T follicular helper cell (primary cell): ENCODE data around the gene RECQL5.

Source experiments
- DNase-seq: peaks from one replicate; pipeline ENCODE4 v3.0.0-alpha.2; 2020; ENCODE audit warnings: low read depth
- total RNA-seq, 2 experiments: gene quantifications; one replicate each; lab custom pipeline; 2026; lab: John Stamatoyannopoulos, UW

Gene RECQL5
- total RNA-seq = 20.5 to 40.7 reads per million in 2 experiments

DNA sequence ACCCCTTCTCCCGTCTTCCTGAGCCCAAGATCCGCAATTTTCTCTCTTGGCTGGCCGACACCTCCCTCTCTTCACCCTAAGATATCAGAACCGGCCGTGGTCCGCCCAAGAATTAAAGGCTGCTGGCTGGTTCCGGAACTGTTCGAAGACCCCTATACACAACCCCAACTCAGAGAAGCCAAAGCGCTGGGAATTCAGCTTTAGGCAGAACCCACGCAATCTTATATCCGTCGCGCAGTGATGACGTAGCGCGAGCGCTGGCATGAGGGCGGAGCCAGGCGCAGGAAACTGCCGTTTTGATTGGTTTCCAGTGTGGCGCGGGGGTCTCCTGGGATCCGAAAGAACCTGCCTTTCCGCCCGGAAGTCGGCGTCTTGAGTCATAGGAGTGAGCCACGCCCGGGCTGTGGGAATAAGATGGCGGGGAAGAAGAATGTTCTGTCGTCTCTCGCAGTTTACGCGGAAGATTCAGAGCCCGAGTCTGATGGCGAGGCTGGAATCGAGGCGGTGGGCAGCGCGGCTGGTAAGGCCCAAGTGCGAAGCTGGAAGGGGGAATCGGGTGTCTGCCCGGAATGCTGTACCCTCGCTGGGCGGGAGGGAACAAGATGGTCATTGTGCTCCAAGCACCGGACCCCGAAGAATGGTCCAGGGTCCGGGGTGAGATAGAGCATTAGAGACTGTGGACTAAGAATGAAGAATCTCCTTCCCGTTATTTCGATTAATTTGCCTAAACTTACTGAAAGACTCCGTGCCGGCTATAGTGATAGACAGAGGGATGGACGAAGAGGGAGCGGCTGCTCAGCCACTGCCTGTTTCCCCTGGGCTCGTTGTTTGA, at the start of gene RECQL5, which contains the start of gene SAP30BP:
RECQL5 (minus strand) TSS at position 196 of the 832 bp plus-strand sequence. CDS start 597 bp downstream, outside the sequence.
SAP30BP (plus strand) TSS at position 380 of the 832 bp plus-strand sequence; CDS start at position 415, 35 bp downstream.
- peak; percentile 97 for DNase-seq

DNA sequence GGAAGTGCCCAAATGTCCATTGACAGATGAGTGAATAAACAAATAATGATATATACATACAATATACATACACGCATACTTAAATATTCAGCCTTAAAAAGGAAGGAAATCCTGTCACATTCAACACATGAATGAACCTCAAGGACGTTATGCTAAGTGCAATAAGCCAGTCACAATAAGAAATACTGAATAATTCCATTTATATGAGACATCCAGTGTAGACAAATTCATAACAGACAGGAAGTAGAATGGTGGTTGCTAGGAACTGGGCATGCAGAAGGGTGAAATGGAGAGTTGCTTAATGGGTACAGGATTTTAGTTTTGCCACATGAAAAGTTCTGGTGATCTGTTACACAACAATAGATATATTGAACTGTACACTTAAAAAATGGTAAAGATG, 45.5 kb upstream of the RECQL5 start:
- DNase-seq = no peak

DNA sequence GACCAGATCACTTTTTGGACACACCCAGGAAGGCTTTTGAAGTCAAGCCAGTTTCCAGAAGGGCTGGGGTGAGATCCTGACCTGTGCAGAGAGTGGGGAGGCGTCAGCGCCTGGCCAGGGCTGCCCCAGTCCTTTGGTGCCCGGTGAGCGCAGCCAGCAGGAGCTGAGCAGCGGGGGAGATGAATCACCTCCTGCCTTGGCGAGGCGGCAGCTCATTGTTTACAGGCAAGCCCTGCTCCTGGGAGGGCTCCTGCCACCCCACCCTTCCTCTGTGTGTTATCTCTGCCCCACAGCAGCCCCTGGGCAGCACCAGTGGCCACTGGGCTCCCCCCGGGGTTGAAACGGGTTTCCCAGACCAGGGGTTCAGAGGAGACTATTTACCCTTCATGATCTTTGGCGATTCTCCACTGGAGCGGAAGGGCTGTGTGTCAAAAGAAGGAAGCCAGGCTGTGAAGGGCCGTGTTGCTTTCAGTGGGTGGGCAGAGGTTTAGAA, 40.2 kb upstream of the RECQL5 start:
- no peak for DNase-seq

DNA sequence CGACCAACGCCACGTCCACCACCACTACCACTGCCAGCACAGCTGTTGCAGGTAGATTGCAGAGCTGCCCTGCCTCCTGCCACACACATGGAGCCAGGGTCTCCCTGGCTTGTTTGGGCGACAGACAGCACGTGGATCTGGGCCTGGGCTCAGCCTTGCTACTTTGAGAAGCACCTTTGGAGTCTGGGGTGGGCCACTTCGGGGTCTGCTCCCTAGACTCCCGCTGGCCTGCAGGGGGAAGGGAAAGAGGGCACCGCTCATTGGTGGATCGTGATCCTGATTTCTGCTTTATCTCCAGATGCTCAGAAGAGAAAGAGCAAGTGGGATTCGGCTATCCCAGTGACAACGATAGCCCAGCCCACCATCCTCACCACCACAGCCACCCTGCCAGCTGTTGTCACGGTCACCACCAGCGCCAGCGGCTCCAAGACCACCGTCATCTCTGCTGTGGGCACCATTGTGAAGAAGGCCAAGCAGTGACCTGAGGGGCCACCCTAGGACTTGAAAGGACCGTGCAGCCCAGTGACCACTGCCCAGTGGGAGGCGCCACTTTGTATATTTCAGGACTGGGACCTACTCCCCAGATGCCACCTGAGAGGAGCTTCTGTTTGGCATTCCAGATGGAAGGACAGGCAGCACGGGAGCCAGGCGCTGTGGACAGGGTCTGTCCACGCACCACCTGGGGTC, 39.2 kb upstream of the RECQL5 start:
- DNase-seq = no peak

DNA sequence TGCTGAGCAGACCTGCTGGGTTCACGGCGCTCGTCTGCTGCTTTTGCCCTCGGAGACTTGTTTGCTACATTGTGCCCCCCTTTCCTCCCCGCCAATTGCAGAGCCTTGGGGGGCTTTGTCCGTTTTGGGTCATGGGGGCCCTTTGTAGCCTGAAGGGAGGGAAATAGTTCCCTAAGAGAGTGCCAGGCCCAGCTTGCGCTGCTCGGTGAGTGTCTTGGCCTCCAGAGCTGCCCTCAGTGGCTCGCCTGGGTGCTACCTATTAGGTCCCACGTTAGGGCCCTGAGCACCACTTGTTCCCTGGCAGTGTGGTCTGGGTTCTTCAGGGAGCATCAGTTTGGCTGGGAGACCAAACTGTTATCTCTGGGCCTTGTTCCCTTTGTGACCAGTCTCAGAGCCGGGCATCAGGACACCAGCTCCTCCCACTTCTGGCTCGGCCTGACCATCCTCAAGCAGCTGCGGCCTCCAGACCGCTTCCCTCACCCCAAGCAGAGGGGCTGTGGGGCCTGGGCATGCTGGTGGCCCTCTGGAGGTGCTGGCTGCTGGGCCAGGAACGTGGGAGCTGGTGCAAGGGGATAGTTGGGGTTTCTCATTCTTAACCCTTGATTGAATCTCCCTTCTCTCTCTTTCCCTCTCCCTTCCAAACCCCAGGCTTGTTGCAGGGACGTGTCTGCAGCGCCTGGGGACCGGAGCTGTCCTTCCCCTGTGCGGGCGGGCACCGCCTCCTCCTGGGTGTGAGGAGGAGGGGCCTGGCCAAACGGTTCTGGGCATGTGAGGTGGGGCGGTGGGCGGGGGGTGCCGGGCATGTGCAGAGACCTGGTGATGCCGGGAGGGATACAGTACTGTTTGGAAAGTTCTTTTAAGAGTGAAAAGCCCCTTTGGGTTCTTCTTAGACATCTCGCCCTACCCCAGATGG, 38.3 kb upstream of the RECQL5 start:
- DNase-seq = no peak

DNA sequence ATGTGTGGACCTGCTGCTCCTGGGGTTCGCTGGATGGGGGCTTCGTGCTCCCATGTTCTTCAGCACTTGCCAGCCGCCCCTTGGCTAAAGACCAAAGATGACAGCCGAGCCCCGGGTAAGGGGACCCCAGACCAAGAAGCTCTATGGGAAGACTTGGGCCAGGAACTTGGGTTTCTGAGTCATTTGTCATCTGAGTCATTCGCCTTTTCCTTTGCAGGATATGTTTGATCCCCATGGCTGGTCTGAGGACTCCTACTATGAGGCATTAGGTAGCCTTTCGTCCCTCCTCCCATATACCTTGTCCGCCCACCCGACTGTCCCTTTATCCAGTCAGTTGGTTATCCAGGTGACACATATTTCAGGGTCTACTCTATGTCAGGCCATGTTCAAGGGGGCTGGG, 36.6 kb upstream of the RECQL5 start:
- DNase-seq = no peak

DNA sequence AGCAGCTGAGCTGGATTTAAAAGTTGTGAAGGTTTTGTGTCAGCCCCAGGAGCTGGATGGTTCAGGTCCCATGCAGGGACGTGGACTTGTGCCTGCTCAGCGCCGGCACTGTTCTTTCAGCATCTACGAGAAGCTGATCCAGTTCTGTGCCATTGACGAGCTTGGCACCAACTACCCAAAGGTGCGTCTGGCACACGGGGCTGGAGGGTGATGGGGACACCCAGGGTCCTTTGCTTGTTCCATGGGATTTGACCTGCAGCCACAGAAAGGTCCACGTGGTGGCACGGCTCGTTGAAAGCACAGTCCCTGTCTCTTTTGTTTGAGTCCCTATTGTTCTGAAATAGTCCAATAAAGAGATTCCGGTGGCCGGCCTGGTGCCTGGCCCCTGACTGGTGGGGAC, 36.2 kb upstream of the RECQL5 start:
- DNase-seq = no peak

DNA sequence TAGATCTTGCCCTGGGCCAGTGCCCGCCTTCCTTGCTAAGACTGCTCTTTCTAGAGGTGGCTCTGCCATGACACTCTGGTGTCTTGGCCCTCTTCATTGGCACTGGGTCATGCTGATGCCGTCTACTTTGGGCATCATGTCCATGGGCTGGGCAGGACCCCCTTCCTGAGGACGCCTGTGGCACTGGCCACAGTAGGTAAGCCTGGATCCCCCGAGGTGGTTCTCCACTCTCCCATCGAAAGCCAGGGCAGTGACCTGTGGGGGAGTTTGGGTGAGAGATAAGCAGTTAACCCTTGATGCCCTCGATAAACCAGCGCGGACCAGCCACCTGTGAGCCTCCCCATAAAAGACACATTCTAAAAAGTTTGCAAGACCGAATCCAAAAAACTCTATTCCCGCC, 34.3 kb upstream of the RECQL5 start:
- DNase-seq = no peak

DNA sequence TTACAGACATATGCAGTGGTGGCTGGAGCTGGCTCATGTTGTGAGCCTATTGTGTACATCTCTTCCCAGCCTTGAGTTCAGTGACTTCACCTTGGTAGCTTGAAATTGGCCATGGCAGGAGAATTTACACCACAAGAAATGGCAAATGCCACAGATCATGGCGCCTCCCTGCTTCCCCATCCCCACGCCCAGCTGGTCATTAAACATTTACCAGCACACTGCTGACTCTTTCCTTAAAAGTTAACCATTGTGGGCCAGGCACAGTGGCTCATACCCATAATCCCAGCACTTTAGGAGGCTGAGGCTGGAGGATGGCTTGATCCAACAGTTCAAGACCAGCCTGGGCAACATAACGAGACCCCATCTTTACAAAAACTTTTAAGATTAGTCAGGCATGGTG, 31.7 kb upstream of the RECQL5 start:
- DNase-seq = no peak

DNA sequence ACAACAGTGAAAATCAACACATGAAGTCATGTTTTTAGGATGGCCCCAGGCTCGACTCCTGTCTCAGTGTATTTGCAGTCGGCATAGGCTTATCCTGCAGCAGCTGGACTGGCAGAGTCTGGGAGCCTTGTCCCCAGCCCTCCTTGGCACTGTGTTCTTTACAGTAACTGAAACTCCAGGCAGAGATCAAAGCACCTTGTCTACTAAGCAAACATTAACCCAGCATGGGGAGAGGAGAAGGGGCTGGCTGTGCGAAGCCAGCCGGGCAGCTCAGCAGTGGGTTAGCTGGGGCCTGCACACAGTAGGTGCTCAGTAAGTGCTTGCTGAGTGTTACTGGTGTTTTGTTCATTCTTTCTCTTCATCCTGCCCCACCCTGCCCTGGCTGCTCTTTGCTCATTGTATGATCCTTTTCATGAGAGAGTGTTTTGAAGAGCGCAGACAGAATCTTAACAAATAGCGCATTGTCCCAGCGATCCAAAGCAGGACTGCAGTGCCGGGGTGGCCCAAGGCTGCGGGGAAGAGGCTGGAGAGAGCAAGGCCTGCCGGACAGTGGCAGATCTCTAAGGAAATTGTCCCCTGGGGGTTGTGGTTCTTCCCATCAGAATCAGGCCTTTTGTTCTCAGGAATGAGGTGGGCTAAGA, 30.8 kb upstream of the RECQL5 start:
- no peak for DNase-seq

DNA sequence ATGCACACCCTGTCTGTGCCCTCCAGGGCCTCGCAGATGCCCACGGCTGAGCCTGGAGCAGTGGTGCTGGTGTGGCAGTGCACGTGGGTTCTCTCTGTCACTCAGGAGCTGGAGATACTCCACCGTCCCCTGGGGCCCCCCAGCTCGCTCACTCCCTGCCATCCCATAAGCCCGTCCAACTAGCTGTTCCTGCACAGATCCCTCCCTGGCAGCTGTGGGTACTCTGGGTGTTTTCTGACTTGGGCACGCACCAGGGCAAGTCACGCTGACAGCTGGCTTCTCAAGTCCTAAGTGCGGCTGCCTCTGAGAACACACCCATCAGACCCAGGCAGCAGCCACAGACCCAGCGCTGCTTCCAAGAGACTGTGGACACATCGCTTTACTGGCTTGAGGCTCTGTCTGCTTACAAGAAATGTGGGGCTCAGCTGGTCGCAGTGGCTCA, 28.9 kb upstream of the RECQL5 start:
- DNase-seq = no peak

DNA sequence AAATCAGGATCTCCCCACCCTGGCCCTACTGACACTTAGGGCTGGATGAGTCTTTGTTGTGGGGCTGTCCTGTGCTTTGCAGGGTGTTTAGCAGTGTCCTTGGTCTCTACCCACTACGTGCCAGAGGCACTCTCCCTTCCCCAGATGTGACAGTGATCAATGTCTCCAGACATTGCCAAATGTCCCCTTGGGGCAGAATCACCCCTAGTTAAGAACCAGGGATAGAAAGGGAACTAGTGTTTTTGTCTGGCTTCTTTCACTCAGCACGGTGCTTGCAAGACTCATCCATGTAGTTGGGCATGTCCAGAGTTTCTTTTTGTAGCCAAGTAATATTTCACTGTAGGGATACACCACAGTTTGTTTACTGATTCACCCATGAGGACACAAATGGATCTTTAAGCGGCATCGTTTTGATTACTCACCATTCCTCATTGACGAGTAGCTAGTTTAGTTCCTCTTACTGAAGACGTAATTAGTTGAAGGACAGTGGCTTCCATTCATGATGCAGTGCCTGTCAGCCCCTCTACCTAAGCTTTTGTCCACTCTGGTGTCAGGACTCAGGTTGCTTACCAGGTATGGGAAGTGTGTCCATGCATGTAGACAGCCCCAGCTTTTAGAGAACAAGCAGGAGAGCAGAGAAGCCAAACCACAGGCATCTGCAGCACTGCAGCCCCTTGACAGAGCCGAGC, 28.3 kb upstream of the RECQL5 start:
- no peak for DNase-seq

DNA sequence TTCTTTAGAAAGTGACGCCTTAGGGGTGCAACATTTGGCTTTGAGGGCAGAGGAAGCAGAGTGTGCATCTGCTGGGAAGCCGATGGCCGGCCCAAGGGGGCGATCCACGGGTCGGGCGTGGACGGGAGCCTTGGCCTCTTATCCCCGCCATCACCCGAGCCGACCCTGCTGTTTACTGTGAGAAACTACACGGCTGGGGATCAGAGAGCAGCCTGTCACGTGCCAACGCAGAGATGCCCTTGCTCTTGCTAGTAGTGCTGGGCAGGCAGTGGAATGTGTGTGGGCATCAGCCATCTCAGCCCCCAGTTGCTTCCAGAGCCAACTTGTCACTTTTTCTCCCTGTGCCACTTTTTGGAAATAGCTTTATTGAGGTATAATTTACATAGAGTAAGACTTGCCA, 27.6 kb upstream of the RECQL5 start:
- no peak for DNase-seq

DNA sequence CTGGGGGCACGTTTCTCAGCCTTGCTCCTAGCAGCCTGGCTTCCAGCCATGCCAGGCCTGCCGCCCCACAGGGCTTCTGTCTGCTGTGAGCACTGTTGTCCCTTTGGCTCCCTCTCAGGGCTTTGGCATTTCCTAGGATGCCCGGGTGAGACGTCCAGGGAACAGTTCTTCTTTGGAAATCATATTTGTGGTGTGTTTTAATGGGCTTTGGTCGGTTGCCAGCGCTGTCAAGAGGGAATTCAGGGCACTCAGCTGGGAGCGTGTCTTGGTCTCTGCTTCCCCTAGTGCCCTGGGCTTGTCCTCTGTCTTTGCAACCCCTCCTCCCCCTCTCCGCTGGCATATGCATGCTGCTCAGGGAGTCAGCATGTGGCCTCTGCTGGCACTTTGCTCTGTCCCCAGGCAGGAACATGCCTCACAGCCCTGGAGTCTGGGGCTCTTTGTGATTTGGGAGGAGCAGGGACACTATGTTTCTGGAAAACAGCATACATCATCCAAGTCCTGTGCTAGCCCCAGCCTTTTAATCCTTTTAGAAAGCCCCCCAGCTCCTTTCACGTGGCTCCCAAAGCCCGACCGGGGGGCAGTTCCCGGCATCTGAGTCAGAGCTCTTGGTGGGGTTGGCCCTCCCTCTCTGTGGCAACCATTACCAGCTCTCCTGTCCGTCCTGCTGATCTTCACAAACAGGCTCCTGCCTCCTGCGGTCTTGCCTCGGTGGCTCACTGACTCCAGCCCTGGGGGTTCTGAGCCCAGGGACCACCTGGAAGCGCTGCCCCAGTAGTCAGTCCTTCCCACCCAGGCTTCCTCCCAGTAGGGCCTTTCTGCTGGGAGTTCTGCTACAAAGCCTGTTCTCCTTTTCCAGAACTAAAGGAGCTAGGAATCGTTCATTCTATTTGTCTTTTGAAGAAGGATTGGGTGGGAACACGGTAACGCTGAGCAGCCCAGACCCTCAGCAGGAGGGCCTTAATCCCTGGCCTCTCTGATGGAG, 26.8 kb upstream of the RECQL5 start:
- no peak for DNase-seq

DNA sequence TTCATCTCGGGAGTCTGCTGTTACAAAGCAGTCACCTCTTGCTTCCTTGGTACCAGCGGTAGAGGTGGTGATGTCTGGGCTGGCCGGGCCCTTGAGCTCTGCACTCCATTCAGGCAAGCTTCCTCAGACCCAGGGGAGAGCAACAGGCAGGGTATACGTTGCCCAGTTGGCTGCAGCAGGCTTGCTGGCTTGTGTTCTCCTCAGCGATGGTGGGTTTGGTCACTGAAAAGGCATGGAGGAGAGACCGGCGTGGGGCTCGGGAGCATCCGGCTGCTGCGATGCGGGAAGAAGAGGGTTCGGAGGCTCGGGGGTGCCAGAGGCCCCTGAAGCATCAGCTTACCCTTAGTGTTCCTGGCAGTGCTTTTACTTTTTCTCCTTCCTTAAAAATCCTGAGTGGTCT, 26.0 kb upstream of the RECQL5 start:
- no peak for DNase-seq

DNA sequence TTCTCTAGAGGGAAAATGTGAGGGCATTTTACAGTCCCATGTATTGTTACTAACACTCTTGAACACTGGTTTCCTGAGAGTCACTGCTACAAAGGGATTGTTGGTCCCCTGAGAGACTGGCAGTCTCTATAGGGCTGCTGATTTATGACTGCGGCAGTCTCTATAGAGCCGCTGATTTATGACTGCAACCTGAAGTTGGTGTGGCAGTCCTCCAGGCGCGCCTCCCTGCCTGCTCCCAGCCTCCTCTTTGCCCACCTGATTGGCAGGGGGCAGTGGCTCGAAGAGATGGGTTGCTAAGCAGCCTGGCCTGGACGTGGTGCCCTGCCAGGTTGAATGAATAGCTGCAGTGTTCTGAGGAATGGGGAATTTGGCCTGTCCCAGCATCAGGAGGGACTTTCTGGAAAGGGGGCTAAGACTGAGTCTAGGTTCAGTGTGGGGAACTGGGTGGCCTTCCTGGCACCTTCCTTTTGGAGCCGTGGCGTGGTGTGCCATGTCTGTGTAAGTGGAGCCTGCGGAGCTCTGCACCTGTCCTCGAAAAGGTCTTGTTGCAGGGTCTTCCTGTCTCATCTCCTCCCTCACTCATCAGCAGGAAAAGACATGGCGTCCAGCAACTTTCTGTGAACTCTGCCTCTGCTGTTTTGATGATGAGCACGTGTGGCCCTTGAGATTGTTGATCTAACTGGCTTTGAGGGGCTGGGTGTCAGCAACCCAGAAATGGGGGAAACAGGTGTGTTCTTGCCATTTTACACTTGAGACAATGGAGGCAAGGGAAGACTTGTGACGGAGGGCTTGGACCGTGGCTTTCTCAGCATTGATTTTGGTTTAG, 25.1 kb upstream of the RECQL5 start:
- DNase-seq = no peak

DNA sequence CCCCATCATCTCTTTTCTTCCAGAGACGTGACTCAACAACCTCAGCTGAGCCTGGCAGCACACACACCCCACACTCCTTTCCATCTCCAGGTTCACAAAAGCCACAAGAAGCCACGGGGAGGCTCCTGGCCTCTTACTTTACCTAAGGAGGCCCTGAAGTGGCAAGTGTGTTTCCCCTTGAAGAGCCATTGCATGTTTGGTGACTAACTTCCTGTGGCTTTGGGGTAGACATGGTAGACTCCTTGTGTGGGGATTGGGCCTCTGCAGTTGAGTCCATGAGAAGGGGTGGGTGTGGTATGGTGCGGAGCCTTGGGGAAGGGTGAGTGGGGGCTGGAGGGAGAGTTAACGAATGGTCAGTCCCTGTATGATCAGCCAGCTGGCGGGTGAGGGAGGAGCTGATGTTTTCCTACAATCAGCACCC, 24.4 kb upstream of the RECQL5 start:
- no peak for DNase-seq

DNA sequence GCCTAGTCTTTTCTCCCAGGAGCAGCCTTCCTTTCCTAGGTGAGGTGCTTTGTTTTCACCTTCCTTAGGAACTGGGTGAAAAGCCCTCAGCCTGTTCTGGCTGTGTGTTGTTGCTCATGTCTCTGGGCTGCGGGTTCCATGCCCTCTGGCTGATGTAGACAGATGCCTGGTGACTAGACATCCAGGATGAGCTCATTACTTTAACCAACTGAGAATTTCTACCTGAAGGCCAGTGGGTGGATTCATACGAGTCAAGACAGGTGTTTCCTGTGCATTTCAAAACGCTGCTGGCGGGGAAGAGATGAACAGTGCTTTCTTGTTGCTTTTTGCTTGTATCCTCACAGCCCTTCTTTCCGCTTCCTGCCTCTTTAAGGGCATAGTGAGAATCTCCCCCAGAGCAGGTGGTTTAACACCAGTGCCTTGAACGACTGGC, 22.5 kb upstream of the RECQL5 start:
- peak; percentile 39 for DNase-seq
